Neural crest cell (in vitro differentiated cells): ENCODE results near the gene API5. TPM values are rescaled to one million over a fixed set of nuclear protein-coding genes. Genes with fewer than 3 reads are reported as not detected.
"Not testable (repeated sequence)": the region's sequence is repeated elsewhere in the genome, so short reads cannot be mapped to it uniquely, and the experiment has no call there.

Experiments used
- DNase-seq: peaks from one replicate; pipeline ENCODE4 v3.0.0; 2021; ENCODE audit warnings: low read depth, mixed read lengths, low spot score
- H3K27ac Mint-ChIP-seq: one replicate; pipeline ENCODE4 v1.8.0; 2021; ENCODE audit warnings: mild to moderate bottlenecking, mixed read lengths; ENCODE audit not compliant: unreplicated experiment
- H3K27me3 Mint-ChIP-seq: 2 replicates; pipeline ENCODE4 v1.8.0; 2021; ENCODE audit warnings: low read depth, mild to moderate bottlenecking, mixed read lengths
- H3K36me3 Mint-ChIP-seq: 2 replicates; pipeline ENCODE4 v1.8.0; 2021; ENCODE audit warnings: low read depth, mild to moderate bottlenecking, mixed read lengths
- H3K4me1 Mint-ChIP-seq: 2 replicates; pipeline ENCODE4 v1.8.0; 2021; ENCODE audit warnings: mixed read lengths
- H3K4me3 Mint-ChIP-seq: one replicate; pipeline ENCODE4 v1.8.0; 2021; ENCODE audit warnings: mild to moderate bottlenecking, mixed read lengths
- H3K9me3 Mint-ChIP-seq: 2 replicates; pipeline ENCODE4 v1.8.0; 2021; ENCODE audit warnings: mixed read lengths
- total RNA-seq: library from RNA; stranded (reverse); gene quantifications from 2 replicates; pipeline ENCODE4 v1.2.1, GENCODE V29; 2021
- TF ChIP-seq, protein P1 (sequence below): fragments of 200-600 bp; sonication (generic); conservative IDR thresholded peaks from 2 replicates; pipeline ENCODE4 v1.5.0; 2021; ENCODE audit warnings: antibody characterized with exemption, mild to moderate bottlenecking

API5 gene
- total RNA-seq, 1 donor from 2014 or later, result 166 TPM

DNA sequence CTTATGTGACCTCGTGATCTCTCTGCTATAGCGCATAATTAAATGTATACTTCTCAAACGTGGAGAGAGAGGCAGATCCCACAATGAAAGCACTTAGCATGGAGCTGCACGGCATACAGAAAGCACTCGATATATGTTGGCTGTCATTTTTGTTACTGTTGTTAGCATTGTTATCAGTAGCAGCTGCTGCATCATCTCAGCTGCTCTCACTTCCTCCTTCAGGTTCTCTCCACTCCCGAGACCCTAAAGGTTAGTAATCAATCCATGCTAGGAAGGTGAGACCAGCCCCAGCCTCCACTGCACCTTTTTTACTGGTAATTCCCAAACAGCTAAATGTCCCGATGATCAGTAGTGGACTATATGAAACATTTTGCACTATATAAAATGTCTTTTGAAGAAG, 13.4 kb upstream of the API5 start:
- DNase-seq, result no peak
- Mint-ChIP-seq H3K36me3 (peaks cover 8% of the 10 kb centered on the region), H3K4me3 (no peak overlapping the region), H3K27ac (no peak overlapping the region), H3K9me3 (peaks cover 18% of the 10 kb centered on the region), H3K27me3 (peaks cover 28% of the 10 kb centered on the region), H3K4me1 (no peaks in the 10 kb centered on the region)
- TF ChIP-seq, protein P1, sequence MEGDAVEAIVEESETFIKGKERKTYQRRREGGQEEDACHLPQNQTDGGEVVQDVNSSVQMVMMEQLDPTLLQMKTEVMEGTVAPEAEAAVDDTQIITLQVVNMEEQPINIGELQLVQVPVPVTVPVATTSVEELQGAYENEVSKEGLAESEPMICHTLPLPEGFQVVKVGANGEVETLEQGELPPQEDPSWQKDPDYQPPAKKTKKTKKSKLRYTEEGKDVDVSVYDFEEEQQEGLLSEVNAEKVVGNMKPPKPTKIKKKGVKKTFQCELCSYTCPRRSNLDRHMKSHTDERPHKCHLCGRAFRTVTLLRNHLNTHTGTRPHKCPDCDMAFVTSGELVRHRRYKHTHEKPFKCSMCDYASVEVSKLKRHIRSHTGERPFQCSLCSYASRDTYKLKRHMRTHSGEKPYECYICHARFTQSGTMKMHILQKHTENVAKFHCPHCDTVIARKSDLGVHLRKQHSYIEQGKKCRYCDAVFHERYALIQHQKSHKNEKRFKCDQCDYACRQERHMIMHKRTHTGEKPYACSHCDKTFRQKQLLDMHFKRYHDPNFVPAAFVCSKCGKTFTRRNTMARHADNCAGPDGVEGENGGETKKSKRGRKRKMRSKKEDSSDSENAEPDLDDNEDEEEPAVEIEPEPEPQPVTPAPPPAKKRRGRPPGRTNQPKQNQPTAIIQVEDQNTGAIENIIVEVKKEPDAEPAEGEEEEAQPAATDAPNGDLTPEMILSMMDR, result no peak

DNA sequence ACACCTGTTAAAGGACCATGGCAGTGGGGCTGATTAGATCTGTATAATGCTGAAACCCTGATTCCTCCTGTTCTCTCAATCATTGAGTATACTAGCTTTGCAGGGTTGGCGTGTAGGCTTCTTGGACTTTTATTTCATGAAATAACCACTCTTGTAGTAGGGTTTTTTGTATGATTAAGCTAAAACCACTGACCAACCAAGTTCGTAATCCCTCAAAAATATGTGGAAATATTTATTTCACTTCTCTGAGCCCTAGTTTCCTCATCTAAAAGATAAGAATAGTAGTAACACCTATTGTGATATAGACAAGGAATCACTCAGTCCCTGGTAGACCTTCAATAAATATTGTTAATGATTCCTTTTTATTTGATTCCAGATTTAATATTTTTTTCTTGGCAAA, 4.2 kb downstream of the API5 start:
- Mint-ChIP-seq H3K4me1 (peaks cover 37% of the 10 kb centered on the region), H3K27ac (no peak overlapping the region), H3K27me3 (no peaks in the 10 kb centered on the region), H3K9me3 (no peaks in the 10 kb centered on the region), H3K4me3 (peak overlapping the region; percentile 27), H3K36me3 (peaks cover 3% of the 10 kb centered on the region)
- TF ChIP-seq, protein P1, result no peak
- DNase-seq, result no peak

DNA sequence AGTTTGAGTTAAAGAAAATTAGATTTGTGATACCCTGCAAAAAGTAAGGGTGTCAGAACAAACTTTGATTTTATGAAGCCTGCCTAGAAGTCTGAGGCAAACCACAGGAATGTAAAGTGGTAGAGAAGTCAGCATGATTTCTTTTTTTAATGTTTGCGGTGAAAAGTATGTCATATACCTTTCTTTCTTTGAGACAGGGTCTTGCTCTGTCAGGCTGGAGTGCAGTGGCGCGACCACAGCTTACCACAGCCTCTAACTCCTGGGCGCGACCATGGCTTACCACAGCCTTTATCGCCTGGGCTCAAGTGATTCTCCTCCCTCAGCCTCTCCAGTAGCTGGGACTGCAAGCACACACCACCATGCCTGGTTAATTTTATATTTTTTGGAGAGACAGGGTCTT, 4.7 kb downstream of the API5 start:
- peak overlapping the region; percentile 44 for H3K4me3 Mint-ChIP-seq
- H3K36me3 Mint-ChIP-seq, result peaks cover 4% of the 10 kb centered on the region
- no peak overlapping the region for H3K27ac Mint-ChIP-seq

DNA sequence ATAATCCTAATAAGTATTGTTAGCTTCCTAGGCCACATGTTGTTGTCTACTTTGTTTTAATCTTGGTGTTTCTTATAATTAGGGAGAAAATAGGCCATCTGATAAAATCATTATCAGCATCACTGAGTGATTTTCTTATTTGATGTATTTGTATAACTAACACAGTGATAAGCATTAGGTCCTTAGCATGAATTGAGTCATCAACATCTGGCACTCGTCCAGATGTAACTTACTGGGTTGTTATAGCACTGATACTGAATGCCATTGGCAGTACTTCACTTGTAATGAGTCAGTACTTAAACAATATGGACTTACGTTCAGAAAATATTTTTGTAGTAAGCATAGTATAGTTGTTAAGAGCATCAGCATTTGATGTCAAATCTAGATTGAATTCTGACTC, 16.2 kb downstream of the API5 start:
- Mint-ChIP-seq H3K9me3 (no peaks in the 10 kb centered on the region), H3K27me3 (no peaks in the 10 kb centered on the region), H3K27ac (no peak overlapping the region), H3K4me1 (no peaks in the 10 kb centered on the region), H3K36me3 (peaks cover 15% of the 10 kb centered on the region), H3K4me3 (no peak overlapping the region)
- TF ChIP-seq, protein P1, result no peak
- DNase-seq, result no peak

More for the DNA sequence above, 4.7 kb downstream of the API5 start:
- H3K4me1 Mint-ChIP-seq, result peaks cover 35% of the 10 kb centered on the region
- DNase-seq, result no peak
- H3K27me3 Mint-ChIP-seq, result no peaks in the 10 kb centered on the region
- TF ChIP-seq, protein P1, result no peak
- no peaks in the 10 kb centered on the region for H3K9me3 Mint-ChIP-seq

DNA sequence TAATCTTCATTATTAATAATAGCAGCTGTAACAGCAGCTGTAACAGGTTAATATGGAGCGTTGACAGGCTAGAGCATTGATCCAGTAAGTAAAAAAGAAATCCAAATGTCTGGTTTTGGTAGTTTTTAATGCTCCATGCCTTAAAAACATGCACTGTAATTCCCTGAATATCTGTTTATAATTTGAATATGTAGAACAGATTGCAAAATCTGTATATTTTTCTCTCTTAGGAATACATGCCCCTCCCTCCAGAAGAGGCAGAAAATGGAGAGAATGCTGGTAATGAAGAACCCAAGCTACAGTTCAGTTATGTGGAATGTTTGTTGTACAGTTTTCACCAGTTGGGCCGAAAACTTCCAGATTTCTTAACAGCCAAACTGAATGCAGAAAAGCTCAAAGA, 16.7 kb downstream of the API5 start:
- Mint-ChIP-seq H3K36me3 (peaks cover 10% of the 10 kb centered on the region), H3K27ac (no peak overlapping the region), H3K4me1 (no peaks in the 10 kb centered on the region), H3K9me3 (no peaks in the 10 kb centered on the region), H3K27me3 (no peaks in the 10 kb centered on the region), H3K4me3 (no peak overlapping the region)
- no peak for DNase-seq
- TF ChIP-seq, protein P1, result no peak

DNA sequence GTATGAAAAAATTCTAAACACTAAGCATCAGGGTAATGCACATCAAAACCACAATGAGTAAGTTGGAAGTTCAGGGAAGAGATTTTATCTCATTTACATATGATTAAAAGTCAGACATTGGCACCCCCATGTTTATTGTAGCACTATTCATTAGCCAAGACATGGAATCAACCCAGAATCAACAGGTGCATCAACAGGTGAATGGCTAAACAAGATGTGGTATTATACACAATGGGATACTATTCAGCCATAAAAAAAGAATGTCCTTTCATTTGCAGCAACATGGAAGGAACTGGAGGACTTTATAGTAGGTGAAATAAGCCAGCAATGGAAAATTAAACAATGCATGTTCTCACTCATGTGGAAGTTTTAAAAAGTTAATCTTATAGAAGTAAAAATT, 29.4 kb downstream of the API5 start:
- Mint-ChIP-seq H3K27me3 (no peaks in the 10 kb centered on the region), H3K27ac (no peak overlapping the region), H3K36me3 (peaks cover 27% of the 10 kb centered on the region), H3K4me1 (no peaks in the 10 kb centered on the region), H3K9me3 (peaks cover 3% of the 10 kb centered on the region), H3K4me3 (no peak overlapping the region)
- DNase-seq, result no peak
- TF ChIP-seq, protein P1, result no peak

DNA sequence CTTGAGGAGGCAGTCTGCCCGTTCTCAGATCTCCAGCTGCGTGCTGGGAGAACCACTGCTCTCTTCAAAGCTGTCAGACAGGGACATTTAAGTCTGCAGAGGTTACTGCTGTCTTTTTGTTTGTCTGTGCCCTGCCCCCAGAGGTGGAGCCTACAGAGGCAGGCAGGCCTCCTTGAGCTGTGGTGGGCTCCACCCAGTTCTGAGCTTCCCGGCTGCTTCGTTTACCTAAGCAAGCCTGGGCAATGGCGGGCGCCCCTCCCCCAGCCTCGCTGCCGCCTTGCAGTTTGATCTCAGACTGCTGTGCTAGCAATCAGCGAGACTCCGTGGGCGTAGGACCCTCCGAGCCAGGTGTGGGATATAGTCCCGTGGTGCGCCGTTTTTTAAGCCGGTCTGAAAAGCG, 39.6 kb downstream of the API5 start:
- not testable (repeated sequence) for H3K4me1 Mint-ChIP-seq, H3K9me3 Mint-ChIP-seq, H3K27ac Mint-ChIP-seq, H3K27me3 Mint-ChIP-seq, H3K36me3 Mint-ChIP-seq
- peak overlapping the region; percentile 87 for H3K4me3 Mint-ChIP-seq
- peak; percentile 20 for DNase-seq
